ENCODE data around the gene LAMB2.
A peak's percentile ranks its signal among the peaks of the same experiment; 100 is the strongest.

Gene LAMB2

DNA sequence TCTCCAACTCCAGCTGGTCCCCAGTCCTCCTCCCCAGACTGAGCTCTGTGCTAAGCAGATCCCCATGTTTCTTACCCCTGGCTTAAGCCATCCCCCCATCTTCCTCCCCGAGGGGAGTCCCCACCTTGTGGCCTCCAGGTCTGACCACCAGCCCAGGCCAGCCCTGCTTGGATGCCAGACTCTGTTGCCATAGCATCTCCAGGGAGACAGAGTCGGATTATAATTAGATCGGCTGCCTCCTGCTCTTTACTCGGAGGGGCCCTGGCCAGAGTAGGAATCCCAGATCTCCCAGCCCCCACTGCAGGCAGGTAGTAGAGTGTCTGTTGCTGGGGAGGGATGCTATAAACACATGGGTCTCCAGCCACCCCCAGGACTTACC, 40.9 kb upstream of the LAMB2 start:
- ChIA-PET POLR2A (no interaction called here), CTCF (no interaction called here)
- no peak for DNase-seq (ENCODE audit: low read depth, low spot score)
- TF ChIP-seq CTCF (IDR thresholded peaks at IDR 0.05; ENCODE audit: insufficient read depth, low read length, missing control alignments) = no peak
- no peak overlapping the region for H3K4me3 ChIP-seq (ENCODE audit: low read depth, low read length)

DNA sequence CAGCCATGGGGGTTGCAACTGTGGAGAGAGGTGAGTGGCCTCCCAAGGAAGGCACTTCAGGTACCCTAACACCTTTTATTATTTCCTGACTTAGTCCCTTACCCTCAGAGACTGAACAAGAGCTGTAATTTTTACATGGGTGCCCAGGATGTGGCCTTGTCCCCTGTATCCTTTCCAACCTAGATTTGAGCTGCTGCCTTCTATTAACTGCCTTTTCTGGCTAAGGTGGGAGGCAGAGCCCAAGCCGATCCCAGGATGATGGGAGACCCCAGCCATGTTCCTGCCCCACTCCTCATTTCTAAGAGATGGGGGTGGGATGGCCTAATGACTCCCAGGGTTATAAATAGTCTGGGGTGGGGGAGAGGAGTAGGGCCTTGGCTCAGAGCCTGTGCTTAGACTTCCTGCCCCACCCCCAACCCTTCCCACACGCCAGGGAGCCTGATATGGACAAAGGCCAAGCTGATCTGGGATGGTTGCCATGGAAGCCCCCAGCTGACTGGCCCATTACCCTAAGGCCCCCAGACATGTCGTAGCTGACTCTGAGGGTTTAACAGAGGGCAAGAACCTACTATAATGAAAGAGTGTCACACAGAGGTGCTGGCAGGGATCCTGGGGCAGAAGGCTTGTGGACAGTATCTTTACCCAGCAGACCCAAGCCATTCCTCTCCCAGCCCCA, 40.4 kb upstream of the LAMB2 start:
- no peak for TF ChIP-seq CTCF (IDR thresholded peaks at IDR 0.05; ENCODE audit: insufficient read depth, low read length, missing control alignments)
- CTCF ChIA-PET = no interaction called here
- no peak overlapping the region for H3K4me3 ChIP-seq (ENCODE audit: low read depth, low read length)
- POLR2A ChIA-PET = interaction anchor here (0.6 kb wide), 1 partner anchor 10 kb away, joined by 3 read pairs; no protein-coding TSS in a partner anchor
- DNase-seq (ENCODE audit: low read depth, low spot score) = no peak

DNA sequence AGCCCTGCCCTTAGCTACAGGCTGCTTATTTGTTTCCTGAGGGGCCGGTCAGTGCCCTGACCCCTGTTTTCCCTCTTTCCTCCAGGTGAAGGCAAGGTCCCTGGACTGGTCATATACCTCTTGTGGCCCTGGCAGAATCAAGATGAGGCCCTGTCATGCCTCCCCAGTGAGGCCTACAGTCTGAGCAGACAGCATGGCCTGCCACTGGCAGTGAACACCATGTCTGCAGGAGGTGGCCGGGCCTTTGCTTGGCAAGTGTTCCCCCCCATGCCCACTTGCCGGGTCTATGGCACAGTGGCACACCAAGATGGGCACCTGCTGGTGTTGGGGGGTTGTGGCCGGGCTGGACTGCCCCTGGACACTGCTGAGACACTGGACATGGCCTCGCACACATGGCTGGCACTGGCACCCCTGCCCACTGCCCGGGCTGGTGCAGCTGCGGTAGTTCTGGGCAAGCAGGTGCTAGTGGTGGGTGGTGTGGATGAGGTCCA, 39.7 kb upstream of the LAMB2 start:
- peak overlapping the region; percentile 78 for H3K4me3 ChIP-seq (ENCODE audit: low read depth, low read length)
- no peak for DNase-seq (ENCODE audit: low read depth, low spot score)
- ChIA-PET POLR2A (no interaction called here), CTCF (interaction anchor here (1.0 to 2.6 kb wide), 2 partner anchors 11 to 103 kb away, joined by 4 to 14 read pairs; partner anchors contain the start of gene C3orf62)
- TF ChIP-seq CTCF (IDR thresholded peaks at IDR 0.05; ENCODE audit: insufficient read depth, low read length, missing control alignments) = no peak

DNA sequence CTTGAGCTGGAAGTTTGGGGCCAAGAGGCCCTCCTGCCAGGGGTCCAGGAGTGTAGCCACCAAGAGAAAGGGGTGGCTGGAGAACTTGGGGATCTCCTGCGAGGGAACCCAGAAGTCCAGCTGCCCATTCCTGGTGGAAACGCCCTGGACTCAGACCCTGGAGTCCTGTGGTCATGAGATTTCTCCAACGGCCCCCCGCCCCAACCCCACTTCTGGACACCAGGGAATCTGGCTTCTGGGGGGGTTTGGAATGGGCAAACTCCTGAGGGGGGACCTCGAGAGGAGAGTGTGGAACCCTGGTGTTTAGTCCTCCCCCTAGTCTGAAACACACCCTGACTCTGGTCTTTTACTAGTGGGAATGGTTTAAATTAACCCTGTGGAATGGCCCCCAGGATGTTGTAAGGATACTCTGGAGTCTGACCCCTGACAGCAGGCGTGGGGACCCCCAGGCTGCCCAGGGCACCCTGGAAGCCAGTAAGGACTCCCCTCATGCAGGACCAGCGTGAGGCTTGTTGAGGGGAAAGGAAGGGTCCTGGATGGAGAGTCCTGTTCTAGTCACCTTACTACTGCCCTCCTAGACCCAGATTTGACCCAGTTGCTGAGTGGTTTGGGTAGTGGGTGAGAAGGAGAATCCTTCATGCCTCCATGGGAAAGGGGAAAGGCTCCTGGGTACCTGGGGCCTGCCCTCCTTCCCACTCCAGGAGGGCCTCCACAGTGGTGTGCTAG, 39.1 kb upstream of the LAMB2 start:
- no peak for DNase-seq (ENCODE audit: low read depth, low spot score)
- CTCF ChIA-PET = interaction anchor here (0.8 to 4.8 kb wide), 19 partner anchors 8 to 675 kb away, joined by 3 to 58 read pairs (median 6); partner anchors contain the start of genes C3orf62, LAMB2, NDUFAF3 and USP4
- POLR2A ChIA-PET = interaction anchor here (1.7 kb wide), 1 partner anchor 78 kb away, joined by 8 read pairs; the partner anchor contains the start of gene QRICH1
- H3K4me3 ChIP-seq (ENCODE audit: low read depth, low read length) = peak overlapping the region; percentile 78
- no peak for TF ChIP-seq CTCF (IDR thresholded peaks at IDR 0.05; ENCODE audit: insufficient read depth, low read length, missing control alignments)

GRCh38 chr3:49171119-49171774, 38.4 kb upstream of the LAMB2 start, which contains the start of gene KLHDC8B:
KLHDC8B (plus strand) TSS chr3:49171598; CDS start chr3:49172770, 1,172 bp downstream.
- TF ChIP-seq CTCF (IDR thresholded peaks at IDR 0.05; ENCODE audit: insufficient read depth, low read length, missing control alignments) = peak; percentile 96
- CTCF ChIA-PET = interaction anchor here (0.7 to 4.8 kb wide), 31 partner anchors 9 to 676 kb away, joined by 3 to 58 read pairs (median 4); partner anchors contain the start of genes C3orf62, IMPDH2, LAMB2 and NDUFAF3
- DNase-seq (ENCODE audit: low read depth, low spot score) = no peak
- H3K4me3 ChIP-seq (ENCODE audit: low read depth, low read length) = peak within 1 kb of the TSS; percentile 78
- POLR2A ChIA-PET = interaction anchor here (0.8 to 1.7 kb wide), 4 partner anchors 12 to 168 kb away, joined by 3 to 8 read pairs (median 4); partner anchors contain the start of genes LAMB2, QRICH1 and USP4

Measured in AG04449 (cell line).